GM15510 (cell line): ENCODE results near the gene ELMO2.

ENCODE experiments used
- POLR2A ChIP-seq: IDR thresholded peaks from 3 replicates; pipeline ENCODE4 v1.6.1; 2011; ENCODE audit warnings: borderline replicate concordance; ENCODE audit not compliant: insufficient read length; ENCODE audit errors: extremely low read depth

ELMO2 gene

DNA sequence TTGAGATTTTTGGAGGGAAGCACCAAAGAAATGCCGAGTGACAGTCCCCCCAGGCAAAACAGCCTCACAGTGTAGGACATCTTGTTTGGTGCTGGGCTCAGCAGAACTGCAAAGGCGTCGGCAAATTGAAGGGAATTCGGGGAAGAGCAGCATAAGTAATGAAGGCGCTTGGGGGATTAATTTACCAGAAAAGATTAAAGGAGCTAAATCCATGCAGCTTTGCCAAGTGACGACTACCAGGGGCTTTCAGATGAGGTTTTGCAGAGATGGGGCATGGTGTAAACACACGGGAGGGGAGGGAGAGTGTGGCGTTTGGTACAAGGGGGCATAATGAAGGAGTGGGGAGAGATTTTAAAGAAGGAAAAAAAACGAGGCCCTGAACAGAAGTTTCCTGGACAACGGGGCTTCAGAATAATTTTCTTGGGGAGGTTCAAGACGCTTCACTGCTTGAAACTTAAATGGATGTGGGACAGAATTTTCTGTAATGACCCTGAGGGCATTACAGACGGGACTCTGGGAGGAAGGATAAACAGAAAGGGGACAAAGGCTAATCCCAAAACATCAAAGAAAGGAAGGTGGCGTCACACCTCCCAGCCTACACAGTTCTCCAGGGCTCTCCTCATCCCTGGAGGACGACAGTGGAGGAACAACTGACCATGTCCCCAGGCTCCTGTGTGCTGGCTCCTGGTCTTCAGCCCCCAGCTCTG is 52.8 kb downstream of the ELMO2 start:
- no peak for TF ChIP-seq POLR2A

DNA sequence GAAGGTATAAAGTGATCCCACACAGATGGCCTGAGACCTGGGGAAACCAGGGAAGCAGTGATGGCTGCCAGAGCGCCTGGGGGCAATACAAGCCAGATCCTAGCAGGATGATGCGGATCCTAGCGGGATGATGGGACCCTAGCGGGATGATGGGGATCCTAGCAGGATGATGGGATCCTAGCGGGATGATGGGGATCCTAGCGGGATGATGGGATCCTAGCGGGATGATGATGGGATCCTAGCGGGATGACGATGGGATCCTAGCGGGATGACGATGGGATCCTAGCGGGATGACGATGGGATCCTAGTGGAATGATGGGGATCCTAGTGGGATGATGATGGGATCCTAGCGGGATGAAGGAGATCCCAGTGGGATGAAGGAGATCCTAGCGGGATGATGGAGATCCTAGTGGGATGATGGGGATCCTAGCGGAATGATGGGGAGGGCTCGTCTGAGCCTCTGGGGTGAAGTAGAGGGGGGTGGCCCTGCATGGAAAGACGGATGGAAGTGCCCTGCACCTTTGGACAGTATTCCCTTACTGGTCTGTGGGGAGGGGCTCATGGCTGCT is 54.0 kb downstream of the ELMO2 start:
- no peak for TF ChIP-seq POLR2A

DNA sequence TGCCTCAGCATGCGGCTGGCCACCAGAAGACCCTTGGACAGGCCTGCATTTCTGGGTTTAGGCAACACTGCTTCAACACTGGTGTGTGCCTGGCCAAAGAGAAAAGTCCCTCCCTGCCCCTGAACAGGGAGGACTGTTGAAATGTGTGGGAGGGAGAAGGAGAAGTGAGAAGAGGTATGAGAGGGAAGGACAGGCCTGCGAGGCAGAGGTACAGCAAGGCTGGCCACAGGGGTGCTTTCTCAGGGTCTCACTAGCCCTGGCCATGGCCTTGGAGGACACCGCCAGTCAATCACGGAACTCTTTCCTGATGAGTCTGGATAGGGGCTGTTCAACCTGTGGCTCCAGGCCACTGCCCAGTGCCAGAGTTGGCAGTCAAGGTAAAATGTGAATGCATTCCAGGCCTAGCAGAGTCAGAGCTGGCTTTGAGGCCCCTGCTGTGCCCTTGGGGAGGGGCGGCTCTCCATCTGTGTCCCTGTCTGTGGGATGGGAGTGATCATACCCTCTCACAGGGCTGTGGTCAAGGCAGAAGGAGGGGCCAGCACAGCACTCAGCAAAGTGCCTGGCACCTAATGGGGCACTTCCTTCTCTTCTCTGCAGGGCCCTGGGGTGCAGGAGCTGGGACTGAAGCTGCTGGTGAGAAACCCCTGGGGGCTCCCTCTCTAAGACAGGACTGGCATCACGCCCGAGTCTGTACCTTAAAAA is 54.9 kb downstream of the ELMO2 start:
- TF ChIP-seq POLR2A = no peak

DNA sequence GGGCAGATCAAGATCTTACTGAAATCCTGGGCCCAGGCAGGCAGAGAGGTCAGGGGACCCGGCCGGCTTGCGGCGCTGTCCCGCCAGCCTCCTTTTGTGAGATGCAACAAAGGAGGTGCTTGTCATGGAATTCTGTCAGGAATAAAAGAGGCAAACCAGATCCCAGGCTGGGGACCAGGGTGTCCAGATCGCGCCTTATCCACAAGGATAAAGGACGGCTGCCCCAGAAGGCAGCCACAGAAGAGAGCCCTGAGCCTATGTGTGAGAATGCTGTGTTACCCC is 55.5 kb downstream of the ELMO2 start:
- no peak for TF ChIP-seq POLR2A

DNA sequence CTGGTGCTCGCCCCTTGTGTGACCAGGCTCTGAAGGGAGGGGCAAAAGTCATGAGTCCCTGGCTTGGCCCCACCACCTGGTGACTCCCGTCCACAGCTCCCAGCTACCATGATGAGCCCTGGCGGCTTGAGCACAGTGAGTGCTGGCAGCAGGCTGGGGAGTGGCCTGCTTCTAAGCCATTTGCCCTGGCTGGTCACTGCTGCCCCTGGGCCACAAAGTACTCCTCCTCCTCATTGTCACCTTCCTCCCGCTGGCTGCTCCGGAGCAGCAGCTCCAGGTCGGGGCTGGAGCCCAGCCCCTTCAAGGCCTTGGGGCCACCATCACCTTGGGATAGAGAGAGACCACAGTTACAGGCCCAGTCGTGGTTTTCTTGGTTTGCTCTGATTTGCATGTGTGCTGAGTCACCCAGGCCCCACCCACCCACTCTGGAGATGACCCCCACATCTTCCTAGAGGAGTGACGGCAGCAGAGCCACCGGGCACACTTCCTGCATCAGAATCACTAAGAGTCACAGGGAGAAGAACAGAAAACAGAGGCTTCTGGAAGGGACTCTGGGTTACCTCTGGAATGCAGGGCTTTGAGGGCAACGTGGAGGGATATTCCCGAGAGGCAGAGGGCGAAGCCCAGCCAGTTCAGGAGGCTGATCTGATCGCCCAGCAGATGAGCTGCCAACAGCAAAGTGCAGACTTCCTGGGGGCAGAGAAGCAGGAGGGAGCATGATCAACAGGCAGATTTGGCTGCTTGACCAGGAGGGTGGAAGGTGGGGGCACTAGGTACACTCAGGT is 56.0 kb downstream of the ELMO2 start:
- peak; percentile 28 for TF ChIP-seq POLR2A

DNA sequence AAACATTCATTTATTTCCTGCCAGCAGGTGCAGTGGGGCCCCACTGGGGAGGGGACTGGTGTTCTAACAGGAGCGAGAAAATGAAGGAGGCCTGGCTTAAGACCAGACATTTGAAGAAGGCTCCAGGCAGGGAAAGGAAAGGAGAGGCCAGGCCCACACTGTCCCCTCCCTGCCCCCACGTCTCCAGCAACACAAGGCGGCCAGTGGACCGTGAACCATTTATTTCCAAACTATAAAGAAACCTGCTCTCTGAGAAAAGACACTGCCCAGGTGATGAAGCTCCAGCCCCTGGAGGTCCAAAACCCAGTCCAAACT is 56.7 kb downstream of the ELMO2 start:
- TF ChIP-seq POLR2A = no peak

DNA sequence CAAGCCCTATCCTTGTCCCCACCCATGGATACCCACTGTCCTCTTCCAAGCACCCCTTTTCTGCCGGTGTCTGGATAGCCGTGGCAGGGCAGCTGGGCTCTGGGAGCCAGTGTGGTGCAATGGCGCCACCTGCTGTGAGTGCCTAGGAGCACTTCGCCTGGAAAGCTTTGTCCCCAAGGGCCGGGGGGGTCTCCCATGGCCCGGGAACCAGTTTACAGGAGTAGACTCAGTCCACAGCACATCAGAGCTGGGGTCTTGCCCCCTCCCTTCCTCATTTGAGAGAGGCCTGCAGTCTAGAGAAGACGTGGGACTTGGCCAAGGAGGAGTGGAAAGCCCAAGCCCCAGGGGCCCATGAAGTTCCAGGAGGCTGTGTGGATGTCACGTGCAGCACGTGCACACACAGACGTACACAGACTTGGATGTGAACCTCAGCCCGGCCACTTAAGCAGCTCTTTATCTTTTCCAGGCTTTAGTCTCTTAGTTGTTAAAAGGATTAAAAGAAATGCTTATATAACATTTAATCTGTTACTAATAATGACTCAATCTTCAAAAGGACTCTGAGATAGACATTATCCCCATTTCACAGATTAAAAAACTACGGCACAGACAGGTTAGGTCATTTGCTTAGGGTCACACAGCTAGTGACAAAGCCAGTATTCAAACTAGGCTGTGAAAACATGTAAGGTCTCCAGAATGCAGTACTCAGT is 57.2 kb downstream of the ELMO2 start:
- TF ChIP-seq POLR2A = no peak

DNA sequence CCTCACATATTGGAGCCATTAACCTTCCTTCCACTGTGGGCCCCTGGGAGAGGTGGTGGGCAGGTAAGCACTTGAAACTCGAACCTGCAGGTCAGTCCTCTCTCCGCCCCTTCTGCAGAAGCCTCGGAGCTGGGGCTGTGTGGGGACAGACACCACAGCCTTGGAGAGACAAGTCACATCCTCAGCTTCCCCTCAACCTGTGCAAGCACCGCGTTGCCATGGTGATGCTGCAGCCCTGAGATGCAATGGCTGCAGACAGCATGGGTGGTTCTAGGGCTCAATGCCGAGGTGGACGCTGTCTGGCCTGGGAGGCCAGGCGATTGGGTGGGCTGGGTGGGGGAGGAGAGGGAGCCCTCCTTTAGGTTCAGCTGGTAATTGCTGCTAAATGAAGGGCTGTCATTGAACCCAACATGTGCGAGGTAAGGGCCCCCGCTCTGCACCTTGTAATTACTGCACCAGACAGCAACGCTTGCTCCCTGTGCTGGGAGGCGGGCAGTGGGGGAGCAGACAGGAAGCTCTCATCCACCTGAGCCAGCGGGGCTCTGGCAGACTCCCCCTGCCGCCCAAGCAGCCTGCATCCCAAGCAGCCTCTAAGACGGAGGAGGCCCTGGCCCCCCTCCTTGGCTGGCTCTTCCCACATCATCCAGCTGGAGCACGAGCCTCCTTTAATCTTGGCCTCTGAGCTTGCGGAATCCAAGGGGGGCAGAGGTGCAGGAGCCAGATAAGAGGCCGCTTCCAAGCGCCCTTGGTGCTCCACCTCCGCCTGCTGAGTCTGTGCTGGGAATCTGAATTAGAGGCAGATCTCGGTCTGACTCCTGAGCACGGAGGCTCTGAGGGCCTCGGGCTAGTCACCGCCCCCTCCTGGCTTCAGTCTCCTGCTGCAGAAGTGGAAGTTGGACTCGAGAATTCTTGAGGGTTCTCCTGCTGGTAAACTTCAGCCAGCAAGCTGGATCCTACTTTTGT is 58.3 kb downstream of the ELMO2 start:
- TF ChIP-seq POLR2A = no peak

DNA sequence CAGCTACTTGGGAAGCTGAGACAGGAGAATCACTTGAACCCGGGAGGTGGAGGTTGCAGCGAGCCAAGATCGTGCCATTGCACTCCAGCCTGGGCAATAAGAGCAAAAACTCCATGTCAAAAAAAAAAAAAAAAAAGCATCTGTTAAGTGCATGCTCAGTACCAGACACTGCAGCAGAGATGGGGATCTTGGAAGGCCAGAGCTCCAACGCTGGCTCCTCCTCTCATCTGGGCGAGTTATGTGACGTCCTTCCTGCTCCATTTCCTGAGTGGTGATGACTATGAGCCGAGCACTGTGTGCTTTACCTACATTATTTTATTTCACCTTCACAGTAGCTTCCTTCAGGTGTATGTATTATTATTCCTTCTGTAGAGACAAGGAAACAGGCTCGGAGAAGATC is 59.6 kb downstream of the ELMO2 start:
- no peak for TF ChIP-seq POLR2A

DNA sequence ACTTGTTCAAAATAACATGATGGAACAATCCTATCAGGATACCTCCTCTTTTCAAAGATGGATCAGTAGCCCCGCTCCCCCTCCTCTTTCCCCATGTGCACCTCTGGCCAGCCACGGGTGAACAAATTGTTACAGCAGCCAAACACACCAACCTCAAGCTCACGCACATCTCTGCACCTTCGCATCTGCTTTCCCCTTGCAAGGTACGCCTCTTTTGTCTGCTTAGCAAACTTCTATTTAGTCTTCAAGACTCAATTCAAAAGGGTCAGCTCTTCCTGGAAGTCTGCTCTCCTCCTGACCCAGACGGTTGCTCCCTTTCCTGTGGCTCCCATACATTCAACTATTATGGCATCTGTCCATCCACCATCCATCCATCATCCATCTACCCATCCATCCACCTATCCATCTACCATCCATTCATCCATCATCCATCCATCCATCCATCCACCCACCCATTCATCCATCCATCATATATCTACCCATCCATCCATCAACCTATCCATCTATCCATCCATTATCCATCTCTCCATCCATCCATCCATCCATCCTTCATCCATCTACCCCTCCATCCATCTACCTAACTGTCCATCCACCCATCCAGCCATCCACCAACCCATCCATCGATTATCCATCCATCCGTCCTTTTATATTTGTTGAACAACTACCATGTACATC is 61.8 kb downstream of the ELMO2 start:
- TF ChIP-seq POLR2A = no peak

DNA sequence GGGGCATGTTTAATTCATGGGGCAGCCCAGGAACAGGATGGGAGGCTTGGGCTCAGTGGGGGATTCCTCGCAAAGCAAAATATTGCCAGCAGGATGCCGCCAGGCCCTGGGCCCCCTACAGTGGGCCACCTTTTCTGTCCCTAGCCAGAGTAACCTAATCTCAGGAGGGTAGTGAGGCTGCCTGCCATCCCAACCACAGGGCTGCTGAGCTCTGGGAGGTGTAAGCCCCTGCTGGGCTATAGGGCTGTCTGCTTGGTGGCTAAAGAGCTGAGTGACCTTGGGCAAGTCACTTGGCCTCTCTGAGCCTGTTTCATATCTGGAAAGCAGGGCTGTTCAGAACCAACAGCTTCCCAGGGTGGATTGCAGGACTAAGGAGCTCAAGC is 62.4 kb downstream of the ELMO2 start:
- TF ChIP-seq POLR2A = no peak

DNA sequence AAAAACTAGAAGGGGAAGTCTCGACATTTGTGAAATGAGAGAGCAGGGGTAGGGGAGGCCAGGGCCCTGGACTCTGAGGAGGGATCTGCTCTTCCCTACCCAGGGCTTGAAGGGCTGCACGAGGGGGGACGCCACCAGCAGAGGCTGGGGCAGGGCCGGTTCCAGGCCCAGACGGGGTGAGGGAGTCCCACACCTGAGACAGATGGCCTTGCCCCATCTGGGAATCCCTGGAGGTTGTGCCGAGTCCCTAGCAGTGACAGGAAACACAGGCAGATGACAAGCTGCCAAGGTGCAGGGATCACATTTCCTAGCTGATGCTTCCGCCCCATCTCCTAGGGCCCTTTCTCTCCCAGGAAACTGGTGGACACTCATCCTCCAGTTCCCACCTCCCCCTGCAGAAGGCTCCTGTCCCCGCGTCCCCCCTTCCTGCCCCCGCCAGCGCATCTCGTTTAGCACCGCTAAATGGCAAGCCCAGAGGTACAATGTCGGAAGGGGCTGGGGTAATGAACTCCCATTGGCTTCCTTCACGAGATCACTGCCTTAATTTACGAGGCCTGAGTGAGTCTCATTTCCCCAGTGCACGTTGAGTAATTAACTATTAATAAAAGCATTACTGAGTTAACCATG is 63.0 kb downstream of the ELMO2 start:
- TF ChIP-seq POLR2A = no peak
